Adrenal gland (tissue), 12 donors: Measurements from ENCODE around the gene USE1. TPM values are rescaled to one million over a fixed set of nuclear protein-coding genes. Genes with fewer than 3 reads are reported as not detected.

Experiments used
- DNase-seq, 7 donors: peaks; one replicate each; pipeline ENCODE4 v3.0.0-alpha.2; 2019 to 2020
- H3K27ac ChIP-seq, 5 donors: fragments of 200-600 bp; sonication (generic) in 4 of 5; 1 replicate in 3 of 5; 2 replicates in 2 of 5; pipeline versions ENCODE4 v1.5.1 to v1.8.0; 2016 to 2020; ENCODE audit warnings: mild to moderate bottlenecking in 1 of 5
- H3K27me3 ChIP-seq: fragments of 200-600 bp; 2 replicates; pipeline ENCODE4 v1.8.0; 2021
- H3K36me3 ChIP-seq, 2 donors: fragments of 200-600 bp; replicated peaks in 1 of 2; 1 replicate in 1 of 2; 2 replicates in 1 of 2; pipeline versions ENCODE4 v1.5.1 to v1.8.0; 2018 to 2022
- H3K4me1 ChIP-seq, 2 donors: fragments of 200-600 bp; replicated peaks in 1 of 2; 1 replicate in 1 of 2; 2 replicates in 1 of 2; pipeline versions ENCODE4 v1.5.1 to v1.8.0; 2018 to 2021
- H3K4me3 ChIP-seq, 4 donors: fragments of 200-600 bp; sonication (generic) in 3 of 4; one replicate each; pipeline ENCODE4 v1.5.1; 2016 to 2018
- H3K9me3 ChIP-seq, 3 donors: fragments of 200-600 bp; sonication (generic) in 1 of 3; replicated peaks in 1 of 3; 1 replicate in 2 of 3; 2 replicates in 1 of 3; pipeline versions ENCODE4 v1.5.1 to v1.8.0; 2016 to 2021
- CTCF ChIP-seq, 6 experiments: fragments of 450-650 bp in 4 of 6; fragments of 200-600 bp in 2 of 6; sonication (generic) in 1 of 6; IDR thresholded peaks; 1 replicate in 5 of 6; 2 replicates in 1 of 6; pipeline versions ENCODE4 v1.5.1 to v1.8.0; 2016 to 2021; ENCODE audit warnings: antibody characterized with exemption in 6 of 6, mild to moderate bottlenecking in 2 of 6, moderate library complexity in 1 of 6
- POLR2A ChIP-seq, 2 donors: fragments of 450-650 bp; IDR thresholded peaks; one replicate each; pipeline ENCODE4 v1.6.1; 2017; ENCODE audit warnings: antibody characterized with exemption in 2 of 2, mild to moderate bottlenecking in 2 of 2, moderate library complexity in 1 of 2
- WGBS, 4 donors: extraction: QIAGEN DNeasy Blood & Tissue Kit in 2 of 4; methylation state at CpG; one replicate each; pipeline versions ENCODE4 v1.1.5 to v1.1.7; 2013 to 2017; 5-methylcytosine and 5-hydroxymethylcytosine counted together
- intact Hi-C, 2 donors: fragments of 100-400 bp; cut with DNase I; formaldehyde crosslinking; loops; one replicate each; pipeline versions ENCODE4 v1.14.1 to v1.15.0; 2022 to 2023
- polyA plus RNA-seq, 3 donors: library from polyadenylated mRNA; stranded (reverse); fragments of 200-250 nt in 2 of 3; fragments of 350-450 nt in 1 of 3; fragmentation: Illumina TruSeq in 1 of 3; extraction: RNeasy Lipid Tissue Mini Kit (QIAGEN cat#74804) in 1 of 3; gene quantifications; one replicate each; pipeline ENCODE4 v1.2.3, GENCODE V29; 2013 to 2014
- total RNA-seq, 9 donors: library from RNA; depleted of rRNA in 4 of 9; stranded (reverse); fragments of >200 nt in 4 of 9; fragments of 120-200 nt in 1 of 9; fragmentation: NEBNext Ultra II Directional in 1 of 9; extraction: Animal tissue kit (Norgen Biotek cat#: 25700) in 1 of 9; gene quantifications; one replicate each; pipeline versions ENCODE4 v1.1.0 to v1.2.4, GENCODE V29; 2013 to 2023
- donor health status: healthy with polysubstance abuse.
- donor health status: Bipolar disorder and iron deficiency.
- donor health status: DM: yes; HTN: yes; CAD: no.
- donor health status: DM: no; HTN: no; CAD: no.
- donor health status: DM: no; HTN: no; CAD: no.
- donor health status: DM: yes; HTN: yes; CAD: no.

USE1 gene
- total and polyA plus RNA-seq, 12 donors: 23.7 to 87.8 (median 44.7) TPM

DNA sequence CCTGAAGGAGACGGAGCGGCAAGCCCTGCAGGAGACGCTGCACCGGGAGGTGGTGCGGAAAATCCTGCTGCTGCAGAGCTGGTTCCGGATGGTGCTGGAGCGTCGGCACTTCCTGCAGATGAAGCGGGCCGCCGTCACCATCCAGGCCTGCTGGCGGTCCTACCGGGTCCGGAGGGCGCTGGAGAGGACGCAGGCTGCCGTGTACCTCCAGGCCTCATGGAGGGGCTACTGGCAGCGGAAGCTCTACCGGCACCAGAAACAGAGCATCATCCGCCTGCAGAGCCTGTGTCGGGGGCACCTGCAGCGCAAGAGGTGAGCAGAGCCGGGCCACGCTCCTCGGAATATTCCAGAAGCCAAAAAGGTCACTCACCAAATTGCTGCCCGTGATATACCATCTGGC lies 22.4 kb upstream of the USE1 start:
- intact Hi-C loops: no loop called here
- no peaks in the 10 kb centered on the region for H3K27me3 ChIP-seq
- TF ChIP-seq POLR2A (IDR thresholded peaks at IDR 0.05) (no peak), CTCF (IDR thresholded peaks at IDR 0.05) (no peak)
- H3K27ac ChIP-seq: no peak overlapping the region
- no peaks in the 10 kb centered on the region for H3K9me3 ChIP-seq
- no peak overlapping the region for H3K4me3 ChIP-seq
- WGBS, 4 donors: 96 to 99% (median 98%) methylated on average over 8 to 26 of the region's 26 CpGs
- H3K36me3 ChIP-seq: peaks cover 0 to 81% of the 10 kb centered on the region in 2 donors
- DNase-seq: no peak
- H3K4me1 ChIP-seq: no peaks in the 10 kb centered on the region

DNA sequence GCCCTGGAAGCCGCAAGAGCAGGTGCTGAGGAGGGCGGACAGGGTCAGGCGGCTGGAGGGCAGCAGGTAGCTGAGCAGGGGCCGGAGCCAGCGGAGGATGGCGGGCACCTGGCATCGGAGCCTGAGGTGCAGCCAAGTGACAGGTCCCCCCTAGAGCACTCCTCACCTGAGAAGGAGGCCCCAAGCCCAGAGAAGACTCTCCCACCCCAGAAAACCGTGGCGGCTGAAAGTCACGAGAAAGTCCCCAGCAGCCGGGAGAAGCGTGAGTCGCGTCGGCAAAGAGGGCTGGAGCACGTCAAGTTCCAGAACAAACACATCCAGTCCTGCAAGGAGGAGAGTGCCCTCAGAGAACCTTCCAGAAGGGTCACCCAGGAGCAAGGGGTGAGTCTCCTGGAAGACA lies 20.5 kb upstream of the USE1 start:
- no peaks in the 10 kb centered on the region for H3K27me3 ChIP-seq
- H3K9me3 ChIP-seq: no peaks in the 10 kb centered on the region
- H3K27ac ChIP-seq: no peak overlapping the region
- DNase-seq: no peak
- H3K4me3 ChIP-seq: no peak overlapping the region
- H3K4me1 ChIP-seq: no peaks in the 10 kb centered on the region
- H3K36me3 ChIP-seq: peaks cover 0 to 79% of the 10 kb centered on the region in 2 donors
- intact Hi-C loops: no loop called here
- TF ChIP-seq POLR2A (IDR thresholded peaks at IDR 0.05): no peak
- no peak for TF ChIP-seq CTCF (IDR thresholded peaks at IDR 0.05)
- 92 to 97% (median 96%) methylated on average over 16 of the region's 16 CpGs for WGBS, 4 donors

DNA sequence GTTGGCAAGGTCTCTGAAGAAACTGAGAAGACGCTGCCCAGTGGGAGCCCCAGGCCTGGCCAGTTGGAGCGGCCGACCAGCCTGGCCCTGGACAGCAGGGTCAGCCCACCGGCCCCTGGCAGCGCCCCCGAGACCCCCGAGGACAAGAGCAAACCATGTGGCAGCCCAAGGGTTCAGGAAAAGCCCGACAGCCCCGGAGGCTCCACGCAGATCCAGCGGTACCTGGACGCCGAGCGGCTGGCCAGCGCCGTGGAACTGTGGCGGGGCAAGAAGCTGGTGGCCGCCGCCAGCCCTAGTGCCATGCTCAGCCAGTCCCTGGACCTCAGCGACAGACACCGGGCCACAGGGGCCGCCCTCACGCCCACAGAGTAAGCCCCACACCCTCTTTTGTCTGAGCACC lies 20.1 kb upstream of the USE1 start:
- Histone ChIP-seq H3K36me3 (peaks cover 0 to 81% of the 10 kb centered on the region in 2 donors), H3K4me3 (no peak overlapping the region), H3K27ac (no peak overlapping the region), H3K9me3 (no peaks in the 10 kb centered on the region), H3K27me3 (no peaks in the 10 kb centered on the region), H3K4me1 (no peaks in the 10 kb centered on the region)
- DNase-seq: no peak
- TF ChIP-seq POLR2A (IDR thresholded peaks at IDR 0.05) (no peak), CTCF (IDR thresholded peaks at IDR 0.05) (no peak)
- 95 to 100% (median 96%) methylated on average over 5 to 23 of the region's 23 CpGs; no CpG with 5 or more reads in 1 of the 4 donors for WGBS, 4 donors
- intact Hi-C loops: no loop called here

DNA sequence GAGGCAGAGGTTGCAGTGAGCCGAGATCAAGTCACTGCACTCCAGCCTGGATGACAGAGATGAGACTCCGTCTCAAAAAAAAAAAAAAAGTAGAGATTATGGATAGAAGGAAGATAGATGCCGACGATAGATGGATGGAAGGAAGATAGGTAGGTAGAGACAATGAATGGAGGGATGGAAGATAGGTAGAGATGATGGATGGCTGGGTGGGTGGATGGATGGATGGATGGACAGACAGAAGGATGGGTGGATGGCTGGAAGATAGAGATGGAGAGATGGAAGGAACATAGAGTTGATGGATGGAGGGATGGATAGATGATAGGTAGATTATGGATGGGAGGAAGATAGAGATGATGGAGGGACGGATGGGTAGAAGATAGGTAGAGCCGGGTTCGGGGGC lies 18.5 kb upstream of the USE1 start:
- H3K4me1 ChIP-seq: no peaks in the 10 kb centered on the region
- no peak for DNase-seq
- no peak overlapping the region for H3K4me3 ChIP-seq
- peaks cover 0 to 81% of the 10 kb centered on the region in 2 donors for H3K36me3 ChIP-seq
- intact Hi-C loops: no loop called here
- 94 to 99% (median 96%) methylated on average over 7 of the region's 7 CpGs for WGBS, 4 donors
- no peak for TF ChIP-seq POLR2A (IDR thresholded peaks at IDR 0.05)
- TF ChIP-seq CTCF (IDR thresholded peaks at IDR 0.05): no peak
- H3K27me3 ChIP-seq: no peaks in the 10 kb centered on the region
- no peaks in the 10 kb centered on the region for H3K9me3 ChIP-seq
- no peak overlapping the region for H3K27ac ChIP-seq
